Left lung (tissue), 10 donors: ENCODE data around the gene DRAM2. TPM values are rescaled to one million over a fixed set of nuclear protein-coding genes. Genes with fewer than 3 reads are reported as not detected.

Source experiments
- ATAC-seq: fragments of 200-7000 bp; cut with Tn5 transposase; one replicate; pipeline ENCODE4 v1.9.1; 2020; ENCODE audit warnings: moderate library complexity
- DNase-seq, 4 donors: peaks; one replicate each; pipeline ENCODE4 v3.0.0-alpha.2; 2013 to 2020
- H3K27ac ChIP-seq, 2 donors: fragments of 200-600 bp; sonication (generic) in 1 of 2; one replicate each; pipeline versions ENCODE4 v1.5.0 to v1.8.0; 2020 to 2021
- H3K27me3 ChIP-seq, 2 donors: fragments of 200-600 bp; sonication (generic) in 1 of 2; one replicate each; pipeline versions ENCODE4 v1.5.0 to v1.8.0; 2020 to 2021
- H3K36me3 ChIP-seq, 2 donors: fragments of 200-600 bp; sonication (generic) in 1 of 2; one replicate each; pipeline versions ENCODE4 v1.5.0 to v1.8.0; 2020 to 2021
- H3K4me1 ChIP-seq, 2 donors: fragments of 200-600 bp; one replicate each; pipeline ENCODE4 v1.8.0; 2021
- H3K4me3 ChIP-seq, 2 donors: fragments of 200-600 bp; sonication (generic) in 1 of 2; one replicate each; pipeline versions ENCODE4 v1.5.0 to v1.8.0; 2020 to 2021; ENCODE audit warnings: mild to moderate bottlenecking in 1 of 2
- H3K9me3 ChIP-seq, 2 donors: fragments of 200-600 bp; sonication (generic) in 1 of 2; one replicate each; pipeline versions ENCODE4 v1.5.0 to v1.8.0; 2020 to 2021
- intact Hi-C, 2 donors: fragments of 100-400 bp; cut with DNase I; formaldehyde crosslinking; loops; one replicate each; pipeline versions ENCODE4 v1.11.2 to v1.14.2; 2022
- polyA plus RNA-seq, 6 donors: library from polyadenylated mRNA; unstranded; fragments of 120-200 nt; gene quantifications; one replicate each; pipeline ENCODE4 v1.2.1, GENCODE V29; 2013; ENCODE audit not compliant: insufficient read length in 6 of 6
- total RNA-seq, 2 donors: library from RNA; stranded (reverse); fragmentation: NEBNext Ultra II Directional; extraction: Animal tissue kit (Norgen Biotek cat#: 25700); gene quantifications; one replicate each; pipeline ENCODE4 v1.2.1, GENCODE V29; 2021
- TF ChIP-seq, protein P1 (sequence below), 2 donors: fragments of 200-600 bp; sonication (generic) in 1 of 2; IDR thresholded peaks; one replicate each; pipeline versions ENCODE4 v1.5.0 to v1.8.0; 2021; ENCODE audit warnings: antibody characterized with exemption in 2 of 2
- donor health status: DM: no; HTN: yes; CAD: no.
- donor health status: DM: no; HTN: no; CAD: no.

The DRAM2 gene
- total and polyA plus RNA-seq, 8 donors: 41.3 to 84.6 (median 68.9) TPM

DNA sequence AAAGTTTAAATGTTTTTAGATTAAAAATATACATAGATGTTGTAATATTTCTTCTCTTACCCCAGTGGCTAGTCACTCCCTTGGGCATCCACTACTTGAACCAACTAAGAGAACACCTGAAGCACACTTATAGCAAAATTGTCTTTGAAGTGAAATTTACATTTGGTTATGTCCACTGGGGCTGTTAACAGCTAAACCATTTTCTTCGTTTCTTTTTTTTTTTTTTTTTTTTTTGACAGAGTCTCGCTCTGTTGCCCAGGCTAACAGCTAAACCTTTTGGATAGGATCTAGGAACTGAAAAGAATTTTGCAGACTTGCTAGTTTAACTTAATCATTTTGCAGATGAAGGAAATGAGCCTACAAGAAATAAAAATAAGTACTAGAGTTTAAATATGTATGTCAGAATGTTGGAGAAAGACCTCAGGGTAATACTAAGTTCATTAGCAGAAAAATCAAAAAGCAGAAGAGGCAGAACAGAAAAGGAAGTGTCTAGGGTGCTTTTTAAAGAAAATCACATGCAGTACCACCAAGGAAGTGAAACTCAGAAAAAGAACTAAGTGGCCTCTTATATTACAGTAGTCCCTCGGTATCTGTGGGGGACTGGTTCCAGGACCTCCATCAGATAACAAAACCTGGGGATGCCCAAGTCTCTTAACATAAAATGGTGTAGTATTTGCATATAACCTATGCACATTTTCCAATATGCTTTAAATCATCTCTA is 11.8 kb downstream of the DRAM2 start:
- ATAC-seq: peak; percentile 54
- Histone ChIP-seq H3K9me3 (no peaks in the 10 kb centered on the region), H3K4me1 (peaks cover 0 to 63% of the 10 kb centered on the region in 2 donors), H3K27ac (peak overlapping the region in 1 of 2 donors; percentile 66), H3K36me3 (peaks cover 0 to 63% of the 10 kb centered on the region in 2 donors), H3K4me3 (no peak overlapping the region), H3K27me3 (no peaks in the 10 kb centered on the region)
- intact Hi-C loops: no loop called here
- no peak for DNase-seq
- TF ChIP-seq, protein P1, sequence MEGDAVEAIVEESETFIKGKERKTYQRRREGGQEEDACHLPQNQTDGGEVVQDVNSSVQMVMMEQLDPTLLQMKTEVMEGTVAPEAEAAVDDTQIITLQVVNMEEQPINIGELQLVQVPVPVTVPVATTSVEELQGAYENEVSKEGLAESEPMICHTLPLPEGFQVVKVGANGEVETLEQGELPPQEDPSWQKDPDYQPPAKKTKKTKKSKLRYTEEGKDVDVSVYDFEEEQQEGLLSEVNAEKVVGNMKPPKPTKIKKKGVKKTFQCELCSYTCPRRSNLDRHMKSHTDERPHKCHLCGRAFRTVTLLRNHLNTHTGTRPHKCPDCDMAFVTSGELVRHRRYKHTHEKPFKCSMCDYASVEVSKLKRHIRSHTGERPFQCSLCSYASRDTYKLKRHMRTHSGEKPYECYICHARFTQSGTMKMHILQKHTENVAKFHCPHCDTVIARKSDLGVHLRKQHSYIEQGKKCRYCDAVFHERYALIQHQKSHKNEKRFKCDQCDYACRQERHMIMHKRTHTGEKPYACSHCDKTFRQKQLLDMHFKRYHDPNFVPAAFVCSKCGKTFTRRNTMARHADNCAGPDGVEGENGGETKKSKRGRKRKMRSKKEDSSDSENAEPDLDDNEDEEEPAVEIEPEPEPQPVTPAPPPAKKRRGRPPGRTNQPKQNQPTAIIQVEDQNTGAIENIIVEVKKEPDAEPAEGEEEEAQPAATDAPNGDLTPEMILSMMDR (IDR thresholded peaks at IDR 0.05): no peak

DNA sequence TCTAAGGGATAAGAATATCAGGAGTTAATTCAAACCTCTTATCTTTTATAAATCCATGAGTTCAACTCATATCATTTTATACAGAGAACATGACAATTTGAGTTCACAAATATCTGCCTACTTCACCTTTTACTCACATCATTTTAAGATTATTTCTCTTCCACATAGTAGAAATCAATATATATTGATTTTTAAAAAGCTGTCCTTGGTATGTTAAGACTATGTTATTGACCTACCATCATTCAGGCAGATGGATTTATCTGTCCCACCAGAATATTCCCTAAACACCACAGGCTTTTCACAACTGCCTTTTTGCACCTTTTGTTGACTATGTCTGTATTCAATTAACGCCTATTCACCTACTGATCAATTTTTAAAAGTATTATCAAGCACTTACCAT is 13.5 kb downstream of the DRAM2 start:
- no peak for DNase-seq
- H3K9me3 ChIP-seq: no peaks in the 10 kb centered on the region
- intact Hi-C loops: no loop called here

DNA sequence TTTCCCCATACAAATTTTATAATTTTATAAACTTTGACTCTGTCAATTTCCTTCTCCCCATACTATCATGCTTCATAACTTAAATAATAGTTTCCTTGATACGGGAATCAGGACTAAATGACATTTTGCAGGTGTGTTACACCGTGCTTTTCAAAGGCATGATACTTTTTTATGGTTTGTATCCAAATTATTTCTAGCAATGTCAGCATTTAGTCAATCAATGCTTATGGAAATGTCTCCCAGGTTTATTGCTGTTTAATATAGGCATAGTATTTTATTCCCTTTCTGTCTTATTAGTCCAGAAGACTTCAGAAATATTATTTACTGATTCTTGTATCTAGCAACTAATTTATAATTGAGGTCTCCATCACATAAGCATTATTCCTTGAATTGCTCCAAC is 23.4 kb downstream of the DRAM2 start:
- intact Hi-C loops: no loop called here
- DNase-seq (no peak), ATAC-seq (no peak)
- Histone ChIP-seq H3K27ac (no peak overlapping the region), H3K4me1 (no peaks in the 10 kb centered on the region), H3K27me3 (no peaks in the 10 kb centered on the region), H3K9me3 (no peaks in the 10 kb centered on the region), H3K4me3 (no peak overlapping the region), H3K36me3 (peaks cover 0 to 64% of the 10 kb centered on the region in 2 donors)
- TF ChIP-seq, protein P1 (IDR thresholded peaks at IDR 0.05): no peak

More for the DNA sequence above, 13.5 kb downstream of the DRAM2 start:
- TF ChIP-seq, protein P1 (IDR thresholded peaks at IDR 0.05): no peak
- H3K4me1 ChIP-seq: peaks cover 0 to 61% of the 10 kb centered on the region in 2 donors
- peaks cover 0 to 69% of the 10 kb centered on the region in 2 donors for H3K36me3 ChIP-seq
- no peak for ATAC-seq
- no peak overlapping the region for H3K4me3 ChIP-seq
- H3K27me3 ChIP-seq: no peaks in the 10 kb centered on the region
- H3K27ac ChIP-seq: no peak overlapping the region

DNA sequence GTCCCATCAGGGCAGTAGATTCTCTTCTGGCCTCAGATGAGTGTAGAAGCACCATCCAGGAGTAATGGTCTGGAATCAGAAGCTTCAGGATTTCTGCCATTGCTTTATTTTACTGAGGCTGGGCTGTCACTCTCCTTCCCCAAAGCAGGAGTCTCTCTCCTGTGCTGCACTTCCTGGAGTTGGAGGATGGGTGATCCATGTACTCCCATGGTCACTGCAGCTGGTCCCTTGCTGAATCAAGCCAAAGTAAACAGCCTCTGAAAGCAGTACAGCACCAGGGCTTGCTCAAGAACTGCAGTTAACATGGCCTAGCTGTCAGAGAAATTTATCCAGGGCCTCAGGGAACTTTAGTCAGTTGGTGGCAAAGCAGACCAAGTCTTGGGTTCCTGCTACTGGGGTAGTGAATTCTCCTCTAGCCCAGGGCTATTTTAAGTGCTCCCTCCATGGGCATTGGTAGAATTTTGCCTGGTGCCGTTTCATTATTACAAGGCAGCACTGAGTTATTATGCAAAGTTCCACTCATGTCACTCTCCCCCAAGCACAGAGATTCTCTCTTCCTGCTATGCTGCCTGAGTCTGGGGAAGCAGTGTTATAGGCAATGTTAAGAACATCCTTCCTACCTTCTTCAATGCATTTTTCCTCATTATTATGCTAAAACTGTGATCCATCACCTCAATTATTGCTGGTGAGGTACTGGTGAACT is 29.5 kb downstream of the DRAM2 start:
- Histone ChIP-seq H3K4me1 (no peaks in the 10 kb centered on the region), H3K27ac (no peak overlapping the region), H3K36me3 (peaks cover 0 to 18% of the 10 kb centered on the region in 2 donors), H3K9me3 (peaks cover 0 to 27% of the 10 kb centered on the region in 2 donors), H3K27me3 (no peaks in the 10 kb centered on the region), H3K4me3 (no peak overlapping the region)
- DNase-seq (no peak), ATAC-seq (peak; percentile 44)
- TF ChIP-seq, protein P1 (IDR thresholded peaks at IDR 0.05): no peak
- intact Hi-C loops: no loop called here

DNA sequence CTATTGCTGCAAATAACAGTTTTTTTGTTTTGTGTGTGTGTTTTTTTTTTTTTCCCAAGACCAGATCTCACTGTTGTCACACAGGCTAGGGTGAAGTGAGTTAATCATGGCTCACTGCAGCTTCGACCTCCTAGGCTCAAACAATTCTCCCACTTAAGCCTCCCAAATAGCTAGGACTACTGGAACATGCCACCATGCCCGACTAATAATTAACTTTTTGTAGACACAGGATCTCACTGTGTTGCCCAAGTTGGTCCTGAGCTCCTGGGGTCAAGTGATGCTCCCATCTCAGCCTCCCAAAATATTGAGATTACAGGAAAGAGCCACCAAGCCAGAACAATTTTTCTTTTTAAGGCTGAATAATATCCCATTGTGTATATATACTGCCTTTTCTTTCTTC is 34.9 kb downstream of the DRAM2 start:
- Histone ChIP-seq H3K4me3 (no peak overlapping the region), H3K4me1 (no peaks in the 10 kb centered on the region), H3K9me3 (peaks cover 0 to 44% of the 10 kb centered on the region in 2 donors), H3K27ac (no peak overlapping the region), H3K27me3 (no peaks in the 10 kb centered on the region), H3K36me3 (peaks cover 0 to under 1% of the 10 kb centered on the region in 2 donors)
- TF ChIP-seq, protein P1 (IDR thresholded peaks at IDR 0.05): no peak
- DNase-seq: no peak
- intact Hi-C loops: no loop called here
- ATAC-seq: no peak
